ENCODE measurements around the gene TEX22.

DNA sequence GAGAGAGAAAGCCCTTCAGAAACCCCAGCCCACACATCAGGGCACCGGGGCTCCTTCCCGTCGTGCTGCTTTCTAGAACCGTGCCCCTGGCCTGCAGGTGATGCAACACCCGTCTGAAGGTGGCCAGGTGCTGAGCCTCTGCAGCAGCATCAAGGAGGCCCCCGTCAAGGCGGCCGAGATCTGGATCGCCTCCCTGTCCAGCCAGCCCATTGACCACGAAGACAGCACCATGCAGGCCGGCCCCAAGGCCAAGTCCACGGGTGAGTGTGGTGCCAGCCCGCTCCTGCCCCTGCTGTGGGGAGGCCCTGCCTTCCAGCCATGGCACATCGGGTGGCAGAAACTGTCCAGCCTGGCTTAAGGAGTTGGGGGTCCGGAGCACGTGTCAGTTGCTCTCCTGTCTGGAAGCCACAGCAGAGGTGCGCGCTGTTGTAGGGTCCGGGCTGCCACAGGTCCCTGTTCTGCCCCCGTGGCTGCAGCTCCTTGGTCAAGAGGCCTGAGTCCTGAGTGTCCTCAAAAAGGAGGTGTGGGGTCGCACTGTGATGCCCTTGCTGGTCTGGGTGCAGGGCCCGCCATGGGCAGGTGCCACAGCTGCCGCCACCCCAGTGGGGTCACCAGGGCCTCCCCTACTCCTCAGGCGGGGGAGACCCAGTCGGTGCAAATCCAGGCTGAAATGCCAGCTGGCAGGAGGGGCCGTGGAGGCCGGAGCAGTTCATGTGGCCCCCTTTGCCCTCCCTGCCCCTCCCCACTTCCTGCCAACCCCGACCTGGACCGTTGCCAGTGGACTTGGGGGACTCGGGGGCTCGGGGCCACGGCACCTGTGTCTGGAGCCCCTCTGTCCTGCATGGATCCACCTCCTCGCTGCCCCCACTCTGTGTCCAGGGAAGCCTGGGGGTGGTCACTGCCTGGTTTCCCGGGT lies 31.0 kb upstream of the TEX22 start:
- TF ChIP-seq POLR2AphosphoS5 (IDR thresholded peaks at IDR 0.05): no peak
- TF ChIP-seq, protein P1, sequence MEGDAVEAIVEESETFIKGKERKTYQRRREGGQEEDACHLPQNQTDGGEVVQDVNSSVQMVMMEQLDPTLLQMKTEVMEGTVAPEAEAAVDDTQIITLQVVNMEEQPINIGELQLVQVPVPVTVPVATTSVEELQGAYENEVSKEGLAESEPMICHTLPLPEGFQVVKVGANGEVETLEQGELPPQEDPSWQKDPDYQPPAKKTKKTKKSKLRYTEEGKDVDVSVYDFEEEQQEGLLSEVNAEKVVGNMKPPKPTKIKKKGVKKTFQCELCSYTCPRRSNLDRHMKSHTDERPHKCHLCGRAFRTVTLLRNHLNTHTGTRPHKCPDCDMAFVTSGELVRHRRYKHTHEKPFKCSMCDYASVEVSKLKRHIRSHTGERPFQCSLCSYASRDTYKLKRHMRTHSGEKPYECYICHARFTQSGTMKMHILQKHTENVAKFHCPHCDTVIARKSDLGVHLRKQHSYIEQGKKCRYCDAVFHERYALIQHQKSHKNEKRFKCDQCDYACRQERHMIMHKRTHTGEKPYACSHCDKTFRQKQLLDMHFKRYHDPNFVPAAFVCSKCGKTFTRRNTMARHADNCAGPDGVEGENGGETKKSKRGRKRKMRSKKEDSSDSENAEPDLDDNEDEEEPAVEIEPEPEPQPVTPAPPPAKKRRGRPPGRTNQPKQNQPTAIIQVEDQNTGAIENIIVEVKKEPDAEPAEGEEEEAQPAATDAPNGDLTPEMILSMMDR (IDR thresholded peaks at IDR 0.05): no peak
- TF ChIP-seq POLR2A (IDR thresholded peaks at IDR 0.05; ENCODE audit: low read depth): no peak

All from esophagus muscularis mucosa (tissue), 3 donors.